Ascending aorta (tissue), 2 donors: ENCODE results near the gene TMC1. TPM values are rescaled to one million over a fixed set of nuclear protein-coding genes. Genes with fewer than 3 reads are reported as not detected.
A peak's percentile ranks its signal among the peaks of the same experiment; 100 is the strongest.

ENCODE experiments used
- DNase-seq, 2 donors: peaks; one replicate each; pipeline ENCODE4 v3.0.0-alpha.2; 2019; ENCODE audit warnings: low spot score in 2 of 2
- H3K27ac ChIP-seq, 2 donors: fragments of 200-600 bp; sonication (generic); one replicate each; pipeline ENCODE4 v1.5.1; 2016 to 2017; ENCODE audit warnings: mild to moderate bottlenecking in 1 of 2
- H3K27me3 ChIP-seq: fragments of 200-600 bp; sonication (generic); one replicate; pipeline ENCODE4 v1.5.1; 2017
- H3K36me3 ChIP-seq, 2 donors: fragments of 200-600 bp; sonication (generic); one replicate each; pipeline ENCODE4 v1.5.1; 2016
- H3K4me1 ChIP-seq, 2 donors: fragments of 200-600 bp; sonication (generic); one replicate each; pipeline ENCODE4 v1.5.1; 2016 to 2017; ENCODE audit warnings: mild to moderate bottlenecking in 1 of 2
- H3K4me3 ChIP-seq, 2 donors: fragments of 200-600 bp; sonication (generic); one replicate each; pipeline ENCODE4 v1.5.1; 2016 to 2017; ENCODE audit warnings: mild to moderate bottlenecking in 1 of 2
- H3K9me3 ChIP-seq, 2 donors: fragments of 200-600 bp; sonication (generic); one replicate each; pipeline ENCODE4 v1.5.1; 2016
- CTCF ChIP-seq, 3 experiments: fragments of 200-600 bp in 2 of 3; fragments of 450-650 bp in 1 of 3; sonication (generic) in 2 of 3; IDR thresholded peaks; one replicate each; pipeline ENCODE4 v1.5.1; 2016 to 2019; ENCODE audit warnings: antibody characterized with exemption in 3 of 3, mild to moderate bottlenecking in 1 of 3, moderate library complexity in 1 of 3
- intact Hi-C: fragments of 100-400 bp; cut with DNase I; formaldehyde crosslinking; loops from one replicate; pipeline ENCODE4 v1.15.1; 2023
- total RNA-seq: library from RNA; depleted of rRNA; stranded (reverse); fragments of >200 nt; gene quantifications from one replicate; pipeline ENCODE4 v1.1.0, GENCODE V29; 2016

The TMC1 gene
- total RNA-seq, 1 donor from 2014 or later = not detected

- Histone ChIP-seq H3K36me3 (no peaks in the 10 kb centered on the region), H3K27me3 (no peaks in the 10 kb centered on the region), H3K27ac (no peak overlapping the region), H3K4me1 (no peaks in the 10 kb centered on the region), H3K4me3 (no peak overlapping the region), H3K9me3 (no peaks in the 10 kb centered on the region)
- DNase-seq = no peak
- intact Hi-C loops = loop anchor here (5.0 kb wide), 2 partner anchors 232 to 542 kb away; no protein-coding TSS in a partner anchor
- TF ChIP-seq CTCF (IDR thresholded peaks at IDR 0.05) = no peak
Observed at GRCh38 chr9:72823971-72824370, 302.6 kb downstream of the TMC1 start.

- intact Hi-C loops = no loop called here
- Histone ChIP-seq H3K9me3 (no peaks in the 10 kb centered on the region), H3K27ac (peak overlapping the region in 1 of 2 donors; percentile 53), H3K4me3 (no peak overlapping the region), H3K4me1 (no peaks in the 10 kb centered on the region), H3K27me3 (no peaks in the 10 kb centered on the region), H3K36me3 (no peaks in the 10 kb centered on the region)
- no peak for TF ChIP-seq CTCF (IDR thresholded peaks at IDR 0.05)
- no peak for DNase-seq
Observed at GRCh38 chr9:72826996-72827949, 305.9 kb downstream of the TMC1 start.

DNA sequence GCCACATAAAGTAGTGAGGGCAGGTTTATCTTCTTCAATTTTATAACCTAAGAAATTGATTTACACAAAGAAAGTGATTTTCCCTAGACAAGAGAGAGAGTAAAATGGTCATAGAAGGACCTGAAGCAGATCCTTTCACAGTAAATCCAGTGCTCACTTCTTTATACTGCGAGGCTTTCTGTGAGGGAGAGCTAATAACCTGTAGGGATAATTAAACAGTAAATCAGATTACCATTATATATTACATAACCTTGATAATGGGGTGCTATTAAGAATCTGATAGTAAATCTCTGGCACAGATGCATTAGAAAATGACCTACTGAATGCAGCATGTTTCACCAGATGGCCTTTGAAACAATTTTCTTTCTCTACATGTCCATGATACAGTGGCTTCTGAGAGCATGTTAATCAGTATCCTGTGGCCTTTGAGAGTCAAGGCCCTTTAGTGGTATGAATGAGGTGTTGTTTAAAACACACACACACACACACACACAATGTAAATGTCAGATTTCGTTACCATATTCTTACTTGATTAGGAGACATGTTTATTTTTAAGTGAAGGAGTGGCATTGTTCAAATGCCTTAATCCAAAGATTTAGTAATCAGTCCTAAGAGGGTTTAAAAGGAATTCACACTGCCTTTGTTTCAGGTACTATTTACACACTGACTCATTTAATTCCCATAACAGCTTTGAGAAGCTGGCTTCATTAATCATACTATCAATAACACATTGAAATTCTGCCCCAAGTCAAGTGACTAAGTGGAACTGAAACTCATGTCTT lies 306.7 kb downstream of the TMC1 start:
- intact Hi-C loops = no loop called here
- Histone ChIP-seq H3K36me3 (no peaks in the 10 kb centered on the region), H3K4me3 (no peak overlapping the region), H3K4me1 (no peaks in the 10 kb centered on the region), H3K27me3 (no peaks in the 10 kb centered on the region), H3K27ac (peak overlapping the region in 1 of 2 donors; percentile 53), H3K9me3 (no peaks in the 10 kb centered on the region)
- no peak for TF ChIP-seq CTCF (IDR thresholded peaks at IDR 0.05)
- DNase-seq = no peak

DNA sequence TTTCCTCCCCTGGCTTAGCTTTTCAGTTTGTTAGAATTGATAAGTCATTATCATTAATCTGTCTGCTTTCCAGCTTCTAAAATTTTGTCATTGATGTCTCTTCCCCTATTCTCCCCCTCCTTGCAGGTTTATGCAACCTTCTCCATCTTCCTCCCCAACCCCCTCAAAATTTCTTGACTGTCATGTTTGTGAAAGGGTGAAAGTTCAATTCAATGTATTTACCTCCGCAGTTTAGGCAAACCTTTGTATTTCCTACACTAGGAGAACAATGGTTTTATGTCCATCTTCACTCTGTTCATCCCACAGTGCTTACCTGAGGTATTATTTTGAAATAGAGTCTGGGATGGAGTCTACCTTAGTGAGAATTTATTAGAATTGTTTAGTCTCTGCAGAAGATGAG lies 313.6 kb downstream of the TMC1 start:
- no peak for TF ChIP-seq CTCF (IDR thresholded peaks at IDR 0.05)
- Histone ChIP-seq H3K4me1 (no peaks in the 10 kb centered on the region), H3K27ac (no peak overlapping the region), H3K27me3 (no peaks in the 10 kb centered on the region), H3K4me3 (no peak overlapping the region), H3K36me3 (no peaks in the 10 kb centered on the region), H3K9me3 (no peaks in the 10 kb centered on the region)
- intact Hi-C loops = no loop called here
- no peak for DNase-seq

- Histone ChIP-seq H3K27ac (no peak overlapping the region), H3K9me3 (no peaks in the 10 kb centered on the region), H3K4me1 (no peaks in the 10 kb centered on the region), H3K4me3 (no peak overlapping the region), H3K36me3 (no peaks in the 10 kb centered on the region), H3K27me3 (no peaks in the 10 kb centered on the region)
- intact Hi-C loops = no loop called here
- TF ChIP-seq CTCF (IDR thresholded peaks at IDR 0.05) = no peak
- no peak for DNase-seq
Observed at GRCh38 chr9:72836790-72837189, 315.4 kb downstream of the TMC1 start.
